Duodenal mucosa (tissue), 2 donors: ENCODE results near the gene GADL1.

Experiments used
- H3K27ac ChIP-seq: one replicate; pipeline ENCODE4 v1.7.0; 2013; ENCODE audit warnings: low read depth, low read length
- H3K27me3 ChIP-seq, 2 donors: one replicate each; pipeline ENCODE4 v1.7.0; 2013; ENCODE audit warnings: low read length in 2 of 2, control low read depth in 1 of 2; ENCODE audit not compliant: insufficient read depth in 2 of 2, control insufficient read depth in 1 of 2
- H3K36me3 ChIP-seq, 2 donors: one replicate each; pipeline ENCODE4 v1.7.0; 2013; ENCODE audit warnings: low read length in 2 of 2, control low read depth in 1 of 2; ENCODE audit not compliant: insufficient read depth in 2 of 2, control insufficient read depth in 1 of 2
- H3K4me1 ChIP-seq, 2 donors: one replicate each; pipeline ENCODE4 v1.7.0; 2013; ENCODE audit warnings: low read length in 2 of 2, control low read depth in 1 of 2; ENCODE audit not compliant: insufficient read depth in 2 of 2, control insufficient read depth in 1 of 2
- H3K4me3 ChIP-seq, 2 donors: one replicate each; pipeline ENCODE4 v1.7.0; 2013; ENCODE audit warnings: low read length in 2 of 2, low read depth in 1 of 2
- H3K9ac ChIP-seq, 2 donors: one replicate each; pipeline ENCODE4 v1.7.0; 2013; ENCODE audit warnings: low read length in 2 of 2, low read depth in 1 of 2
- H3K9me3 ChIP-seq, 2 donors: one replicate each; pipeline ENCODE4 v1.7.0; 2013; ENCODE audit warnings: low read length in 2 of 2, control low read depth in 1 of 2; ENCODE audit not compliant: control insufficient read depth in 1 of 2

GADL1 gene

DNA sequence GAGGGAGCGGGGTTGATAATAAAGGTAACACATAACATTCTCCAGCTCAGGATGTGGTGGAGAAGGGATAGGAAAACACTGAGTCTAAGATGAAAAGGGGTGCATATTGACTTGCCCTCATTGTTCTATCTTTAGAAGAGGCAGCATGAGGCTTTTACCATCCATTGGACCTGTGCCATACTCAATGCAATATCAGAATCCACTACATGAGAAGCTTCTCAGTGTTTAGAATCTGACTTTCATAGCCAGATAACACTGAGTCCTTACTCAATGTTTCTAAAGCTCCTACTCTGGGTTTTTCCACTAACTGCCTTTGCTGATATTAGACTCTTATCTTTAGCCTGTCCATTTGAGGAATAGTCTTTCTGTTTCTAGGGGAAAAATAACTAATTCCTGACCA is 24.3 kb upstream of the GADL1 start:
- Histone ChIP-seq H3K4me3 (no peak overlapping the region), H3K27me3 (no peaks in the 10 kb centered on the region), H3K9ac (no peak overlapping the region), H3K4me1 (no peaks in the 10 kb centered on the region), H3K27ac (no peak overlapping the region), H3K36me3 (no peaks in the 10 kb centered on the region), H3K9me3 (no peaks in the 10 kb centered on the region)

DNA sequence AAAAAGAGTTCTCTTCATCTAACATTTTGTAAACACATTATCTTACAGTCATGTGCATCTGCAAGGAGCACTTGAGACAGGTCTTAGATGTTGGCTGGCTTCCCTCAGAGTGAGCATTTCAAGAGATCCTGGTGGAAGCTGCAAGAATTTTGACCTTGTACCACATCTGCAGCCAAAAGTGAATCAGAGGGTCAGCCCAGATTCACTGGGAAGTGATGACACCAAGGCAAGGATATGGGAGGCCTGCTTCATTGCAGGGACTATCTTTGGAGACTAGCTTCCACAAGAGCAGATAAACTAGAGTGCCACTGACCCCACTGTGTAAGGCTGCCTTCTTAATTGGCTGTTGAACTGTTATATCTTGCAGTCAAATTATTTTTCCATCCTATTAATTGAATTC is 21.3 kb upstream of the GADL1 start:
- Histone ChIP-seq H3K36me3 (no peaks in the 10 kb centered on the region), H3K4me3 (no peak overlapping the region), H3K4me1 (no peaks in the 10 kb centered on the region), H3K9me3 (no peaks in the 10 kb centered on the region), H3K27ac (no peak overlapping the region), H3K27me3 (no peaks in the 10 kb centered on the region), H3K9ac (no peak overlapping the region)

DNA sequence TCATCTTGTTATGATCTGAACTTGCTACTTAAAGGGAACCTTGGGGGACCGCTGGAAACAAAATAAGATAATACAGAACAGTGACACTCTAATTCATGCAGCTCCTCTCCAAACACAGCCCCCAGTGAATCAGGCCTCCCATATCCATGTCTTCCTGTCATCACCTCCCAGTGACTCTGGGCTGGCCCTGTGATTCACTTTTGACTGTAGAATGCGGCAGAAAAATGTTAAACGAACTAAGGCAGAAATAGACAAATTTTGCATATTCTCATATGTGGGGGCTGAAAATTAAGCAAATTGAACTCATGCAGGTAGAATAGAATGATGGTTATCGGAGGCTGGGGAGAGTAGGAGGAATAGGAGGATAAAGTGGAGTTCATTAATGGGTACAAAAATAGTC is 20.2 kb upstream of the GADL1 start:
- no peak overlapping the region for H3K9ac ChIP-seq
- no peaks in the 10 kb centered on the region for H3K4me1 ChIP-seq
- H3K36me3 ChIP-seq = no peaks in the 10 kb centered on the region
- no peak overlapping the region for H3K4me3 ChIP-seq
- H3K27ac ChIP-seq = no peak overlapping the region
- H3K9me3 ChIP-seq = no peaks in the 10 kb centered on the region
- no peaks in the 10 kb centered on the region for H3K27me3 ChIP-seq

DNA sequence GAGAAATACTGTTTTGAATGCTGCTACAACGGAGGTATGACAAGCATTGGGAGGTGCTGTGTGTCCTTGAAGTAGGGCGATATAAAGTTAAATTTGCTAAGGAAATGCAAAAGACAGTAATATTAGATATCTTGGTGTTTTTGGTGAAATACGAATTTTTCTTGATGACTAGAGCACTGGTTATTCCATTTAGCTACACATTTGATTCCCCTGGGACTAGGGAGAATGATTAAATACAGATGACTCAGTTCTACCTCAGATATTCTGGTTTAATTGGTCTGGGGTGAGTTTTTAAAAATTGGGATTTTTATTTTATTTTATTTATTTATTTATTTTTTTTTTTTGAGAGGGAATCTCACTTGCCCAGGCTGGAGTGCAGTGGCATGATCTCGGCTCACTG is 18.7 kb upstream of the GADL1 start:
- no peaks in the 10 kb centered on the region for H3K4me1 ChIP-seq
- H3K27ac ChIP-seq = no peak overlapping the region
- no peaks in the 10 kb centered on the region for H3K36me3 ChIP-seq
- H3K4me3 ChIP-seq = no peak overlapping the region
- no peak overlapping the region for H3K9ac ChIP-seq
- no peaks in the 10 kb centered on the region for H3K27me3 ChIP-seq
- H3K9me3 ChIP-seq = no peaks in the 10 kb centered on the region

DNA sequence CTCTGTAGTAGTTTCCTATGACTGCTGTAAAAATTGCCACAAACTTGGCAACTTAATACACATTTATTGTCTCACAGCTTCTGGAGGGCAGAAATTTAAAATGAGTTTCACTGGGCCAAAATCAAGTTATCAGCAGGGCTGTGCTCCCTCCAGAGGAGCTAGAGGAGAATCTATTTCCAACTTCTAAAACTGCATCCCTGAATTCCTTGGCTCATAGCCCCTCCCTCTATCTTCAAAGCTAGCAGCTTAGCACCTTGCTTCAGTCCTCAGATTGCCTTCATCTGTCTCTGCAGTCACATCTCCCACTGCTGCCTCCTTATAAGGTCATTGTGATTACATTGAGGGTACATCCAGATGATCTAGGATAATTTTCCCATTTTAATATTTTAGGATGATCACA is 17.8 kb upstream of the GADL1 start:
- Histone ChIP-seq H3K27me3 (no peaks in the 10 kb centered on the region), H3K4me3 (no peak overlapping the region), H3K36me3 (no peaks in the 10 kb centered on the region), H3K4me1 (no peaks in the 10 kb centered on the region), H3K9me3 (no peaks in the 10 kb centered on the region), H3K27ac (no peak overlapping the region), H3K9ac (no peak overlapping the region)

DNA sequence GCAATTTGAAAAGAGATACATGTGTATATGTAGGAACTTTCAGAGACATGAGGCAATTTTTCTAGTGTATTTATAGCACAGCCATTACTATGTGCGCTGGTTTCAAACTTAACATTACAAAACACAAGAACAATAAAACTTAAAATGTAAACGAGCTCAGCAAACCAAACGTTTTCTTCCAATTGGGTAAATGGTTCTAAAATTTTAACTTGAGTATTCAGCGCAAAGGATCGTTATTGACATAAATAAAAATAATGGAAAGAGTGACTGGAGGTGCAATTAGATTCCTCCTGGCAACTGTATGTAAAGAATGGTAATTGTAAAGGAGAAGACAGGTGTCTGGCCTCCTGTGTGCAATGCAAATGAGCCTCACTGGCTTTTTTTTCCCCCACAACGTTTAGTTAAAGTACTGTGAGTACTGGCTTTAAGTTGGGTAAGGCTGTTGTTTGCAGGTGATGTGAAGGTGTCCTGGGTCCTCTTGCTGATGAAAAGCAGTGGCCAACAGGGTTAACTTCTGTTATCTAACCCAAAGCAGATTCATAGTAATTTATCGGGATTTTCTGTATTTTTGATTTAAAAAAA is 14.1 kb upstream of the GADL1 start:
- H3K9me3 ChIP-seq = no peaks in the 10 kb centered on the region
- H3K27ac ChIP-seq = no peak overlapping the region

DNA sequence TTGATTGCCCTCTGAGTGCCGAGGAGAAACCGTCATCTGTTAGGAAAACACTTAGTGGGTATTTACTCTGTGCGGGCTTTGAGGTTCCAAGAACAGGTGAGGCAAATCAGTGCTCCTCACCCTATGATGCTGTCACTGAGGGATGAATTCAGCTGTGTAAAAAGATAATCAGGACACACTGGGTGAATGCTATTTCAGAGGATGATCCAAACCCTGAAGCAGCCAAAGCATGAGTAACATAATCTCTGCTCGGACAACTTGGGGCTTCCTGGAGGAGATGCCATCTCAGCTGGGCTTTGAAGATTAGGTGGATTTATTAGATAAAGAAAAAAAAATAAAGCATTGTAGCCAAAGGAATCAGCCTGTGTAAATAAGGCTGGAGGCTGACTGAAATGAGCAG is 10.5 kb upstream of the GADL1 start:
- no peaks in the 10 kb centered on the region for H3K4me1 ChIP-seq
- no peak overlapping the region for H3K4me3 ChIP-seq
- H3K27me3 ChIP-seq = no peaks in the 10 kb centered on the region
- H3K9ac ChIP-seq = no peak overlapping the region
- H3K36me3 ChIP-seq = no peaks in the 10 kb centered on the region
- H3K9me3 ChIP-seq = no peaks in the 10 kb centered on the region
- H3K27ac ChIP-seq = no peak overlapping the region

More for the DNA sequence above, 14.1 kb upstream of the GADL1 start:
- Histone ChIP-seq H3K9ac (no peak overlapping the region), H3K36me3 (no peaks in the 10 kb centered on the region), H3K4me3 (no peak overlapping the region), H3K27me3 (no peaks in the 10 kb centered on the region), H3K4me1 (no peaks in the 10 kb centered on the region)

DNA sequence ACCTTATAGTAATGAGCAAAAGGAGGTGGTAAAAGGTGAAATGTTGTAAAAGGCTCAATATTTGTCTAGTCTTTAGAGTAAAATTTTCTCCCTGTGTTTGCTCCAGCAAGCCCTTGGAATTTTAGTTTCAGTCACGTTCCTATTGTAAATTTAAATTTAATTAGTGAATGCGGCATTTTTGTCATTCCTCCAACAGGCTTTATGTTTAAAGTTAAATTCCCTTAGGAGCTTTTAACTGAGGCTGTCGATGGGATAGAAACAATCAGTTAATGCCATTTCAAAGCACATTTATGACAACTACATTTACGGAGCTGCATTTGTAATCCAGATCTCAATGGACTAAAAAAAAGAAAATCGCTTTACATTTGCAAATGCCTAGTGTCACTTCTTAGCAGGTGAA is 868 bp upstream of the GADL1 start:
- no peak overlapping the region for H3K27ac ChIP-seq
- H3K9me3 ChIP-seq = no peaks in the 10 kb centered on the region
- peaks cover 17 to 35% of the 10 kb centered on the region in 2 donors for H3K27me3 ChIP-seq
- no peak overlapping the region for H3K9ac ChIP-seq
- no peaks in the 10 kb centered on the region for H3K36me3 ChIP-seq
- no peak overlapping the region for H3K4me3 ChIP-seq
- H3K4me1 ChIP-seq = no peaks in the 10 kb centered on the region

DNA sequence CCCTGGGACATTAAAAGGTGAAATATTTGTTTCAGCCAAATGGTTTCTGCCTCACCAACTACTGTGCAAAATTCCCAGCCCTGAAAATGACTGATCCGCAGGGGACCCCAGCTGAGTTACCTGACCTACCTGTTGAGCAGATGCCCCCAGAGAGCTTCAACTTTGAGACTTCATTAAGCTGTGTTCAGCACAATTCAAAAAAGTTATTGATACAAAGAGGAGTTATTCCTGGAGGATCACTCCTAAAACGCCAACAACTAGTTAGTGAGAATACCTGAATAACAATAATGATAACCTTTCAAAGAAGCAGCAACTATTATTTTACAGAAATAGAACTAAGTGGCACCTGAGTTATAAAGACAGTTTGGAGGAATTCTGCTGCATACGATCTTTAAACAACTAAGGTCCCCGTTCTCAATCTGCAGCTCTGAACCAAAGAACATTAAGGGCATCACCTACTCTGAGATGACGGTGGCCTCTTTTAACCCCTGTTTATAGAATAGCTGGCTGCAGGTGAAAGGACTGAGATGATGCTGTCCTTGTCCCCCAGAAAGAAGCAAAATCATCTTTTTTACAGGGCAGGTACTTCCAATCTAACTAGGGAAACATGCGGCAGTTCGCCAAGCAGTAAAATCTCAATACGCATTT is 659 bp downstream of the GADL1 start:
- Histone ChIP-seq H3K9ac (no peak overlapping the region), H3K36me3 (no peaks in the 10 kb centered on the region), H3K4me3 (peak overlapping the region in 1 of 2 donors; percentile 48), H3K4me1 (no peaks in the 10 kb centered on the region), H3K27ac (no peak overlapping the region), H3K27me3 (peaks cover 17 to 35% of the 10 kb centered on the region in 2 donors), H3K9me3 (no peaks in the 10 kb centered on the region)

DNA sequence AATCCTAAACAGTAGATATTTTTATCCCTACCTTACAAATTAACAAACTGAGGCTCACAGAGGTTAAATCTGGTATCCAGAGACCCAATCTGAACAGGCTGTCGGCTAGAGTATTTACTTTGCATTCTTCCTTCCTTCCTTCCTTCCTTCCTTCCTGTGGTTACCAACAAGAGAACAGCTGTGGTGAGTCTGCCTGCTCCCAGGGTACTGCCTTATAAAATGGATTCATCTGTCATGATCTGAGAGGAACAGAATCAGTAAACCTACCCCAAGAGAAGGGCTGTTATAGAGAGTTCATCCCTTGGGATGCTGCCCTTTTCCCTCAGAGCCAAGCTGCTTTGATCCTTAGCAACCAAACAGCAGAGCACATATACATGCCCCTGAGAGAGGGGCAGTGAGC is 3.6 kb downstream of the GADL1 start:
- Histone ChIP-seq H3K4me3 (no peak overlapping the region), H3K9me3 (no peaks in the 10 kb centered on the region), H3K27me3 (peaks cover 17 to 34% of the 10 kb centered on the region in 2 donors), H3K27ac (no peak overlapping the region), H3K4me1 (no peaks in the 10 kb centered on the region), H3K36me3 (no peaks in the 10 kb centered on the region), H3K9ac (no peak overlapping the region)
